Prostate gland (tissue), 2 donors: ENCODE measurements around the gene ARHGEF40. TPM values are rescaled to one million over a fixed set of nuclear protein-coding genes. Genes with fewer than 3 reads are reported as not detected.
A peak's percentile ranks its signal among the peaks of the same experiment; 100 is the strongest.

Experiments used
- DNase-seq: peaks from one replicate; pipeline ENCODE4 v3.0.0-alpha.2; 2019; ENCODE audit warnings: low spot score
- H3K27ac ChIP-seq, 2 donors: fragments of 200-600 bp; sonication (generic); 2 replicates each; pipeline ENCODE4 v1.5.1; 2017 to 2019
- H3K27me3 ChIP-seq: fragments of 200-600 bp; sonication (generic); replicated peaks from 2 replicates; pipeline ENCODE4 v1.5.1; 2019; ENCODE audit not compliant: insufficient read depth
- H3K36me3 ChIP-seq, 2 donors: fragments of 200-600 bp; sonication (generic); 1 replicate in 1 of 2; 2 replicates in 1 of 2; pipeline versions ENCODE4 v1.5.1 to v1.8.1; 2017 to 2019
- H3K4me1 ChIP-seq: fragments of 200-600 bp; sonication (generic); replicated peaks from 2 replicates; pipeline ENCODE4 v1.5.1; 2019
- H3K4me3 ChIP-seq, 2 donors: fragments of 200-600 bp; sonication (generic); 2 replicates each; pipeline ENCODE4 v1.5.1; 2017 to 2019
- H3K9me3 ChIP-seq: fragments of 200-600 bp; sonication (generic); 2 replicates; pipeline ENCODE4 v1.5.1; 2017
- POLR2A ChIP-seq: fragments of 450-650 bp; IDR thresholded peaks from one replicate; pipeline ENCODE4 v1.6.1; 2016; ENCODE audit warnings: antibody characterized with exemption, mild to moderate bottlenecking
- POLR2AphosphoS5 ChIP-seq: sonication (generic); formaldehyde crosslinking; IDR thresholded peaks from one replicate; pipeline ENCODE4 v1.6.1; 2017; ENCODE audit warnings: antibody characterized with exemption
- WGBS: methylation state at CpG from one replicate; pipeline ENCODE4 v1.1.5; 2018; 5-methylcytosine and 5-hydroxymethylcytosine counted together
- intact Hi-C: fragments of 100-400 bp; cut with DNase I; formaldehyde crosslinking; loops from one replicate; pipeline ENCODE4 v1.14.2; 2022
- total RNA-seq, 2 donors: library from RNA; depleted of rRNA; stranded (reverse); fragments of >200 nt; gene quantifications; one replicate each; pipeline ENCODE4 v1.1.0, GENCODE V29; 2016
- TF ChIP-seq, protein P1 (sequence below), 4 experiments: fragments of 200-600 bp in 2 of 4; fragments of 450-650 bp in 2 of 4; sonication (generic) in 2 of 4; IDR thresholded peaks; 1 replicate in 3 of 4; 2 replicates in 1 of 4; pipeline ENCODE4 v1.5.1; 2016 to 2019; ENCODE audit warnings: antibody characterized with exemption in 4 of 4, mild to moderate bottlenecking in 2 of 4, moderate library complexity in 2 of 4

ARHGEF40 gene
- total RNA-seq, 2 donors from 2014 or later = 12.4 to 37.7 TPM

DNA sequence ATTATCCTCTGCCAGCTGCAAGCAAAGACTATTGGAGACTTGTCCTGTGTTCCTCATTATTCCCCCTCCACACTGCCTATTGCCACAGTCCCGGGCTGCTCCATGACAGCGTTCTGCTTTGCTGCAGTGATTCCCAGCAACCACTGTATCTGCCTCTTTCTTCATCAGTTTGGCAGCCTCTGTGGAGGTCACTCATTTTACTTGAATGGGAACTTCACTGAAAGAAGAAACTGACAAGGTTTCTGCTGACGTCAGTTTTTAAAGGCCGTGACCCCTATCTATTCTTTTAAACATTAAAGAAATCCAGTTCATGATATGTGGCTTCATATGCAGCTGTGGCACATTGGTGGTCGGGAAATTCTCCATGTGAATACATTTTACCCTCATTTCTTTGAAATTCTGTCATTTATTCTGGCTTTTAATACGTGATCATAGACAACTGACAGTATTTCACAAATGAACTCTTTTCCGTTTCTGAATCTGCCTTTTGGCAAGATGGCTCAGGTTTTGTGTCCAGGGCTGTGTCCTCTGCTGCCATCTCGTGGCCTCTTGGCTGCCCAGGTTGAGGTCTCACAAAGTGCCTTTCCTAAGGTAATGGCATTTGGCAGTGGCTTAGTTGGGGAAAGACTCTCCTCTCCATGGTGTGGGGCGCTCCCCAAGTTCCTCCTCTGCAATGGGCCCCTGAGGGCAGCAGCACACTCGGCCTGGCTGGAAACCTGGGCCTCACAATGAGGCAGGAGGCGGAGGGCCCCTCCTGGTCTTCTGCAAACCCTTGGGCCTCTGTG, 36.6 kb downstream of the ARHGEF40 start:
- no peaks in the 10 kb centered on the region for H3K9me3 ChIP-seq
- H3K4me1 ChIP-seq = peaks cover 12% of the 10 kb centered on the region
- H3K4me3 ChIP-seq = no peak overlapping the region
- H3K27me3 ChIP-seq = no peaks in the 10 kb centered on the region
- H3K36me3 ChIP-seq = no peaks in the 10 kb centered on the region
- no peak overlapping the region for H3K27ac ChIP-seq
- 14% methylated on average over 11 of the region's 11 CpGs for WGBS
- TF ChIP-seq POLR2AphosphoS5 (peak; percentile 56), POLR2A (no peak)
- TF ChIP-seq, protein P1, sequence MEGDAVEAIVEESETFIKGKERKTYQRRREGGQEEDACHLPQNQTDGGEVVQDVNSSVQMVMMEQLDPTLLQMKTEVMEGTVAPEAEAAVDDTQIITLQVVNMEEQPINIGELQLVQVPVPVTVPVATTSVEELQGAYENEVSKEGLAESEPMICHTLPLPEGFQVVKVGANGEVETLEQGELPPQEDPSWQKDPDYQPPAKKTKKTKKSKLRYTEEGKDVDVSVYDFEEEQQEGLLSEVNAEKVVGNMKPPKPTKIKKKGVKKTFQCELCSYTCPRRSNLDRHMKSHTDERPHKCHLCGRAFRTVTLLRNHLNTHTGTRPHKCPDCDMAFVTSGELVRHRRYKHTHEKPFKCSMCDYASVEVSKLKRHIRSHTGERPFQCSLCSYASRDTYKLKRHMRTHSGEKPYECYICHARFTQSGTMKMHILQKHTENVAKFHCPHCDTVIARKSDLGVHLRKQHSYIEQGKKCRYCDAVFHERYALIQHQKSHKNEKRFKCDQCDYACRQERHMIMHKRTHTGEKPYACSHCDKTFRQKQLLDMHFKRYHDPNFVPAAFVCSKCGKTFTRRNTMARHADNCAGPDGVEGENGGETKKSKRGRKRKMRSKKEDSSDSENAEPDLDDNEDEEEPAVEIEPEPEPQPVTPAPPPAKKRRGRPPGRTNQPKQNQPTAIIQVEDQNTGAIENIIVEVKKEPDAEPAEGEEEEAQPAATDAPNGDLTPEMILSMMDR (IDR thresholded peaks at IDR 0.05) = peak; percentile 59 to 90 (median 79)
- DNase-seq = peak; percentile 79
- intact Hi-C loops = loop anchor here (10.0 kb wide), 1 partner anchor 278 kb away; the partner anchor contains the start of gene SUPT16H

DNA sequence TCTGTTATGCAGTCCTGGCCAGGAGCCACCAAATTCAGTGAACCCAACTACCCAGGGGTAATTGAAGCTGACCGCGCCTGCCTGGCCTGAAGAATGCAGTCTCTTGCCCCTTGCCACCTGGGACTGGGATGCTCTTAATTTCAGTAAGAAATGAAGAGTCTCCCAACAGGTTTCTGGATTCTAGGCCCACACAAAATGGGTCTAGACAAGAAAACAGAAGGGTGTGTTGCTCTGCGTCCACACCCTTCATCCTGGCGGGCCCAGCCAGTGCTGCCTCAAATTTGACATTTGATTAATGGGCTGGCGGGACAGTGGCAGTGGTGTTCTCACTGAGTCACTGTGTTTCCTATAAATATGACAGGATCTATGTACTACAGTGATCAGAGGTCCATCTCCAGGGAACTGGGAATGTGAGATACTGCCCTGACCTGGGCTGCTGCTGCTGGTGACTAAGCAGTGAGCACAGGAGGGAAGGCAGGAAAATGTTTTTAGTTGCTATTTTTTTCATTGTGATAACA, 37.2 kb downstream of the ARHGEF40 start:
- Histone ChIP-seq H3K27me3 (no peaks in the 10 kb centered on the region), H3K27ac (no peak overlapping the region), H3K4me3 (no peak overlapping the region), H3K36me3 (no peaks in the 10 kb centered on the region), H3K4me1 (peaks cover 12% of the 10 kb centered on the region), H3K9me3 (no peaks in the 10 kb centered on the region)
- 18% methylated on average over 5 of the region's 5 CpGs for WGBS
- no peak for DNase-seq
- TF ChIP-seq, protein P1 (IDR thresholded peaks at IDR 0.05) = no peak
- TF ChIP-seq POLR2A = no peak
- no peak for TF ChIP-seq POLR2AphosphoS5
- intact Hi-C loops = loop anchor here (10.0 kb wide), 1 partner anchor 277 kb away; the partner anchor contains the start of gene SUPT16H

DNA sequence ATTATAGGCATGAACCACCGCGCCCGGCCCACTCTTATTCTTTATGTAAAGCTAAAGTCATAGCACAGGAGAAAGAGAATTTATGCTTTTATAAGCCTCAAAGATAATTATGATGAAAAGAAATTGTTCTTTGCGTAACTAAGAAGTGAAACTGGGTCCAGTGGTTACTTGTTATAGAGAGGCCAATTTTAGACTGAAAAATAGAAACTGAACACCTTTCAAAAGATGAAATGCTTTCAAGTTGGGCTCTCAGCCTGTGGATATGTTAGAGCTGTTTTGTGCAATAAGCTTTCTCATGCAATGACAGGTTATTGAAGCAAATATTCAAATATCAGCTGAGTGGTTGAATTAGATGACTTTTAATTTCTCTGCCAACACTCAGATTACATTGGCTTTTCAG, 38.7 kb downstream of the ARHGEF40 start:
- Histone ChIP-seq H3K9me3 (no peaks in the 10 kb centered on the region), H3K4me1 (peaks cover 12% of the 10 kb centered on the region), H3K27ac (no peak overlapping the region), H3K36me3 (no peaks in the 10 kb centered on the region), H3K27me3 (no peaks in the 10 kb centered on the region), H3K4me3 (no peak overlapping the region)
- DNase-seq = no peak
- WGBS = 97% methylated on average over 4 of the region's 4 CpGs
- intact Hi-C loops = loop anchor here (10.0 kb wide), 1 partner anchor 276 kb away; the partner anchor contains the start of gene SUPT16H
- TF ChIP-seq POLR2AphosphoS5 = no peak
- TF ChIP-seq, protein P1 (IDR thresholded peaks at IDR 0.05) = no peak
- no peak for TF ChIP-seq POLR2A

DNA sequence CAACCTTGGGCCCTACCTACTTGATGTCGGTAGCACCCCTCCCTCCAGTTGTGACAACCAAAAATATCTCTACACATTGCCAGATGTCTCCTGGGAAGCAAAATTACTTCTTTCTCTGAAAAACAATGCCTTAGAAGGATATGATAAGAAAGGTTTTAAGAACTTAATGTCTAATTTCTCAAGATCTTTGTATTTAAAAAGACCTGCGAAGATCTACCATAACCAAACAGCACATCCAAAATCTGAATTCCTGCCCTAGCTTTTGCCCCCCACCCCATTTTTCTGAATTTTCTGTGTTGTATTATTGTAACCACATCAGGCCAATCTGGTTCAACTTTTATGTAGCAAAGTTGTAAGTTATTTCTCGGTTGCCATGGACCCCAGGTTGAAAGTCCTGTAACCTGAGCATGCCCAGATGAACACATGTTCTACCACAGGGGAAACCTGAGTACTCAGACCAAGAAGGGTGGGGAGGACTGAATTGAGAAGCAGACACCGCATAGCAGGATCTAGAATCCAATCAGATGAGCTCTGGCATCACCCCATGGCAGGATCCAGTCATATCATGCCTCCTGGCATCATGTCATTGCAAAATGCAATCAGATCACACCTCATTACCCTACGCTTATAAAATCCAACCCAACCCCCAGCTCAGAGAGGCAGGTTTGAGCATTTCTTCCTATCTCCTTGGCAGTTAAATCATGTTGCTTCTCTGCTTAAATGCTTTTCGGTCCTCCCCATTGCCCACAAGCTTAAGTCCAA, 39.5 kb downstream of the ARHGEF40 start:
- Histone ChIP-seq H3K9me3 (no peaks in the 10 kb centered on the region), H3K4me1 (peaks cover 12% of the 10 kb centered on the region), H3K4me3 (no peak overlapping the region), H3K36me3 (no peaks in the 10 kb centered on the region), H3K27ac (no peak overlapping the region), H3K27me3 (no peaks in the 10 kb centered on the region)
- 63% methylated on average over 6 of the region's 6 CpGs for WGBS
- no peak for DNase-seq
- intact Hi-C loops = loop anchor here (10.0 kb wide), 1 partner anchor 275 kb away; the partner anchor contains the start of gene SUPT16H
- TF ChIP-seq, protein P1 (IDR thresholded peaks at IDR 0.05) = no peak
- TF ChIP-seq POLR2AphosphoS5 (no peak), POLR2A (no peak)
